ENCODE data around the gene RMDN3.

Gene RMDN3

DNA sequence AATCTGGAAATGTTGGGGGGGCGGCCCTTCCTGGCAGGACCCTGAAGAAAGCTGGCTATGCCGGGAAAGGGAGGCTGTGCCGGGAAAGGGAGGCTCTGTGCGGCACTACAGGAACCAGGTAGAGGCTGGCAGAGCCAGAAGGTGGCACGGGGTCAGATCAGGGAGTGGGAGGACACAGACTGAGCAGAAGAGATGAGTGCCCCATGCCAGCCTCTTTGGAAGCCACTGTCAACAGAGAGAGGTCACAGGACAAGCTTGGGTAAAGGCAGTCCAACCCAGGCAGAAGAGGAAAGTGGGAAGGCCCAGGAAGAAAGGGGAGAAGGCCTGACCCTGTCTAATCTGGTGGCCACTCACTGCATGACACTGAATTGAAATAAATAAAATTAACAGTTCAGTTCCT is 16.2 kb upstream of the RMDN3 start:
- no peak for DNase-seq

DNA sequence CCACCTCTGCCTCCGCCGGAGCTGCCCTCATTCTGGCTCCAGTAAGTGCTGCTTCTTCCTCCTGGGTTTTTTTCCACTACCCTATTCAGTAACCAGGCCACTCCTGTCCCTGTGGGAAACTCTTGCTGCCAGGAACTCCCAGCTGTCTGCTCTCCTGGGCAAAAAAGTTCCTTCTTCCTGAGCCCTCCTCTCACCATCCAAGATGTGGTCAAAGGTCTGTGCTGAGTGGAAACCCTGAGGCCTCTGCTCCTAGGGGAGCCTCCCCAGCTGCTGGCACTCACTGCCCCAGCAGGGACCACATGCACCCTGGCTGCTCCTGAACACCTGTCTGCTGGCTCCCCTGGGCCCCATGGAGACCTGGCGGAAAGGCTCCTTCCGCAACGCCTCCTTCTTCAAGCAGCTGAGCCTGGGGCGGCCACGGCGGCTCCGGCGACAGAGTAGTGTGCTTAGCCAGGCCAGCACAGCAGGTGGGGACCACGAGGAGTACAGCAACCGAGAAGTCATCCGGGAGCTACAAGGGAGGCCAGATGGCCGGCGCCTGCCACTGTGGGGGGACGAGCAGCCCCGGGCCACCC is 15.2 kb upstream of the RMDN3 start:
- DNase-seq = peak; percentile 84

DNA sequence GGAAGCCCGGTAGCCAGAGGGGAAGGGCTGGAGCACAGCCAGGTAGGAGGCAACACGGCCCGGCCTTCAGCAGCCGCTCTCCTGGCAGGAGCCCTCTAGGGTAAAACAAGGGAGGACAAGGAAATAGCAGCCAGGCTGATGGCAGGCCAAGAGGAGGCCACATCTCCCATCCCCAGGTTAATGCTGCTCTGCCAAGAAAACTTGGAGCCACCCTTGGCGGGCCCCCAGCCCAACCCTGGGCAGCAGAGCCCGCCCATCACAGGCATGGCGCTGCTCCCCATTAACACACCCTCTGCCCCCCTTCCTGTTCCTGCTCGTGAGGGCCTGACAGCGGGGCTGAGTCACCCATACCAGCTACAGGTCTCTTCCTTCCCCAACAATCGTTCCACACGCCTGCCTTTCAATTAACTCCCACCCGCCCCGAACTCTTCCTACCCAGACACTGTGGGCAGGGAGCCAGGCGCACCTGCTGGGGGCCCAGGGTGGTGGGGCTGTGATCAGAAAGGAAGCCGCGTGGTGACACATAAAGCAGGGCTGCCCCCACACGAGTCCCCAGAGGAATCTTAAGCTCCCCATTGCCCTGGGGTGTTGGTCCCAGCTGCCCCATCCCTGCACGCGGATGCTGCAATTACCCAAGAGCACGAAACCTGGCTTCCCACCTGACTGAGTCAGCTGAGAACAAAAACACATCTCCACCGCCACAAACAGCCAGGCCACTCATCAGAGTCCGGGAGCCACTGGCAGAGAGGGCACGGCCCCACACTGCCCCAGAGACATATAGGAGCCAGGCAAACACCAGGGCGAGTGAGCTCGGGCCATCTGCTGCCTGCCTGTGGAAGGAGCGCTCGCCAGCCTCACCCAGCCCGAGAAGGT is 14.5 kb upstream of the RMDN3 start, which contains the start of gene C15orf62:
C15orf62 (plus strand) TSS at position 707 of the 873 bp plus-strand sequence. CDS start 516 bp downstream, outside the sequence.
- peak; percentile 97 for DNase-seq

DNA sequence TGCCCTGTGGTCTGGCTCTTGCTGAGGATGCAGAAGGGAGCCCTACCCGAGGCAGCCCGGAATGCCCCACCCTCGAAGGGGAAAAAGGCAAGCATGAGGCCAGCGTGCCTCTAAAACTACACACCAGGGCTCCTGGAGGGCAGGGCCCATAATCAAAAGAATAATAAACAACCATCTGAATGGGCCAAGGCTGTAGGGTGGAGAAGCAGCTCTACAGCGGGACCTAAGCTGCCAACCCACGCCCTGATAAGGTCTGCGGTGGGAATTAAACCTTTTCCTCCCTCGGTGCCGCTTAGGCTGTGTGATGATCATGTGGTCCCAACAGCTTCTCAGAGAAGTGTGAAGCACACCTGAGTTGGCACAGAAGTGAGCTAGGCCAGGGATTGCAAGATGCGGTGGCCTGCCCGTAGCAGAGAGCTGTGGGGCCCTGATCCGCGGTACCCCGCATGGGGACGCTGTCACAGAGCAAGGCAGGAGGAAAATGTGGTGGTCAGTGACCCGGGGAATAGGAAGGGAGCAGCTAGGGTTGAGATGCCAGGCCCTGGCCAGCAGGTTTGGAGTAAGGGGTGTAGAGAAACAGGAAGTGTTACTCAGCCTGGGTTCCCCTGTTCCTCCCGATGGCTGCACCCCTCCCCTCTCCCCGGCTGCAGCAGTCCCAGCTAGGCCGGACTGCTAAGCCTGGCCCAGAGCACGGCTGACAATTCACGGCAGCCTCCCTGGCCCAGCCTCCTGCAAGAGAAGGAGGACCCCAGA is 13.6 kb upstream of the RMDN3 start:
- DNase-seq = no peak

DNA sequence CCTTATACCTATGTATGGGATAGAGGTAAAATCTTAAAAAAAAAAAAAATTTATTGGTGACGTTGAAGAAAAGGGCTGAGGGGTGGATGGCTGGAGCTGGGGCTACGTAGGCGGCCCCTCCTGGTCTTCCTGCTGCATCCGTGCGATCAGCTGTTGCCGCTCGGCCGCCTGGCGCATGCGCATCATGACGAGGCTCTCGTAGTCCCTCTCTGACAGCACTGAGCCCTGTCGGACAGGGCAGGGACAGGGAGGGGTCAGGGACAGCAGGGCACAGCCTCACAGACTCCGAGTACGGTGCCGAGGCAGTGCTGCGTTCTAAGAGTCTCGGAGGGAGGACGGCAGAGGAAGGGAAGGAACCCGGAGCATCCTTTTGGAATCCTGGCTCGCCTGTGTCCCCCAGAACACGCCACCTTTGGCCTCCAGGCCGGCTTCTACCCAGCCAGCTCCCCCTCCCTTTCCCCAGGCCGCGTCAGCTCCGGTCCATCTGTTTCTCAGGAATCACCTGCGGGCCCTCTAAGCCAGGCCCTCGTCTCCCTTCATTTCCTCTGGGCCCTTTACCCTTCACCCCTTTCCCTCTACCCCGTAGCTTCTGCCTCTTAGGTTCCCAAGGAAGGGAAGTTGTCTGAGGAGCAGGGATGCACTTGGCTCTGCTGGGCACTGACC is 12.9 kb upstream of the RMDN3 start:
- no peak for DNase-seq

DNA sequence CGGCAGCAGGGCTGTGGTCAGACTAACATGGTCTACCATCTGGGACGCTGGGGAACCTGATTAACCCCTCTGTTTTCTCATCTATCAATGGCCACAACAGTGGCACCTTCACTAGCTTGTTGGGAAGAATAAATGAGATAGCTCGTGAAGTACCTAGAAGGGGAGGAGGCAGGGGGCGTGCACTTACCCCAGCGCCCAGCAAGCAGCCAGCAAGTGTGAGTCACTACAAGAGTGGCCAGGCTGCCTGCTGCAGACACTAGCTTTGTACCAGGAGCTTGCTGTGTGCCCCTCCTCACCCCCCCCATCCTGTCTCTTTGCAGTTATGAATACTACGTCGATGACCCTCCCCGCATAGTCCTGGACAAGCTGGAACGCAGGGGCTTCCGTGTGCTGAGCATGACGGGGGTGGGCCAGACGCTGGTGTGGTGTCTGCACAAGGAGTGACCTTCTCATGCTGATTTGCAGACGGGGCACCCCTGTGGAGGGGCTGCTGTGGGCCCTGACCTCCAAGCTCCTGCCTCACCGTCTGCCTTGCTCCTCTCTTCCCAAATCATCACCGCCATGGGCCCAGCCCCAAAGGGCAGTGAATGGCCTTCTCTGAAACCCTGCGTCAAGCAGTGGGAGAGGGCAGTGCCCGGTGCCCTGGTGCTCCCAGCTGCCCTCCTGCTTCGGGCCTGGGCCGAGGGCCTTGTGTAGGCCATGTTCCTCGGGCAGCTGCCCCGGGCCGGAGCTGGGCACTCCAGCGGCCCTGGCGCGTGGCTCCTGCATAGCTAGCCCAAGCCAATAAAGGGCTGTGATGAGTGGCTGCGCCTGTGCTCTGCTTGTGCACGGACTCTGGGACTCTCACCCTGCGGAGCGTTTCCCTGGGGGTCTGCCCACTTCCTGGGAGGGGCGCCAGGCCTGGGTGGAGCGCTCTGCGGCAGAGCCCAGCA is 12.1 kb upstream of the RMDN3 start:
- DNase-seq = no peak

DNA sequence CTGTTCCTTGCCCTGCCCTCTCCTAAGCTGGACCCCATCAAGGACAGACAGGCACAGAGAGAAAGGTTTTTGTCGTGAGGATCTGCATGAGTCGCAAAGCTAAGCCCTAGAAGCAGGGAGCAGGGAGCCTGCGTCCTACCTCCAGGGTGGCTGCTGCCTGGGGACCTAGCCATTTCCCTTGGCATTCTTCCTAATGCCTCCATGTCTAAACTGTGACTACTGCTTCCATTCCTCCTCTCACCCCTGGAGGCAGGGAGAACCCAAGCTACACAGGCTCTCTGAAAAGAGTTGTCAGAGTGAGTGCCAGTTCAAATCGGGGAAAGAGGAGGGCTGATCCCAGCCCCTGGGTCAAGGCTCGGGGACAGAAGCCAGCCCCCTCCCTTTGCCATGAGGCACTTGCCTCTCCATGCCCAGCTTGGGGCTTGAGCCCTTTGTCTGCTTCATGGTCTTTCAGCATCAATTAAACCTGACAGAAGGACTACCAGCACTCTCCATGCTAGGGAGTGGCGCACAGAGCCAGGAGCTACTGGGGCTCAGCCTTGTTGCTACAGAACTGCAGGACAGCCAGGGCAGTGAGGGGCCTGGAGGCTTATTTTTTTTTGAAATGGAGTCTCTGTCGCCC is 11.3 kb upstream of the RMDN3 start:
- peak; percentile 32 for DNase-seq

DNA sequence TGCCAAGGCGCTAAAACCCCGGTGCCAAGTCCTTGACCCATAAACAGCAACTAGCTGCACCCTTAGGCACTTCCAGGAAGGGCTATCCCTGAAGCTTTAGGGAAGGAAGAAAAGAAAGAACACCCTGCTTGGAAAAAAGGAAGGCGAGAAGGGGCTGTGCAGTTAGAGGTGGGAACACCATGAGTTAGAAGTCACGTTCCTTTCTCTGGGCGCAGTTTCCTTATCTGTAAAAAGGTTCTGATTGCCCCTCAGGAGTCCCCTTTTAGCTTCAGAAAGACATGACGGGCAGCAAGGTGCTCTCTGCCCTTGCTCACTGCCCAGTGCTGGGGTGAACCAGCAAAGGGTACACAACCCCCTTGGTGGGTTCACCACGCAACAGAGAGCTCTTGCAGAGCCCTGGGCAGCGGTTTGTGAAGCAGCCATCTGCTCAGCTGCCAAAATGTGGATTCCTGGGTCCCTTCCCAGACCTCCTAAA is 9.6 kb upstream of the RMDN3 start:
- peak; percentile 66 for DNase-seq

DNA sequence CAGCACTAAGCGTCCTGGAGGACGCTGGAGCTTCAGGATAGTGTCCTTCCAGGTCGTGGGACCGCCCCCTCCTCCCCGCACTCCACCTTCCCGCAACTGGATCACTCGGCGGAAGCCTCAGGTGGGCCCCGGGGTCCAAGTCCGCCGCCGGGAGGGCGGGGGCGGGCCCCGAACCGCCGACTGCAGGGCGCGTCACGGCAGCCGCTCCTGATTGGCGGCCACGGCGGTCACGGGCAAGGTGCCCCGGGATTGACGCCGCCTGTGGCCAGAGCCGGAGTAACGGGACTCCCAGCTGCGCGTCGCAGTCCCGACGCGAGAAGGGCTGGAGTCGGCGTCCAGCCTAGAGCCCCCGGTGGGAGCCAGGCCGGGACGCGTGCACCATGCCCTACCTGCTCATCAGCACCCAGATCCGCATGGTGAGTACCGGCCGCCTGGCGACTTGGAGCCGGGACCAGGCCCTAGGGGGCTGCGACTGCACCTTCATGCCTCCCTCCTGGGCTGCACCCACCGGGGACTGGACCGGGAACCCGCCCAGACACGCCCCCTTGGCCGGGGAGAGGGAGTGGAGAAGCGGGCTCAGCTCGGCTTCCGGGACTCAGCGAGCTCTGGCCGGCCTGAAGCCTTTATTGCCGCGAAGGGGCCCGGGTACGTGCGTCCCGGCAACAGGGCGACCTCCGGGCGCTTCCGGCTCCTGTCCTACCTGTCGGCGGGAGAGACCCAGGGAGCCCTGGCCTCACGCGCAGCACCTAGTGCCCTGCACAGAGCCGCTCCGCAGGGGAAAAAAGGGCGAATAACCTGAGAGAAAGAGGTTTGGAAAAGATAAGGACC is 9.0 kb upstream of the RMDN3 start, which contains the start of gene GCHFR:
GCHFR (plus strand) TSS at position 268 of the 828 bp plus-strand sequence; CDS start at position 381, 113 bp downstream.
- peak; percentile 84 for DNase-seq

DNA sequence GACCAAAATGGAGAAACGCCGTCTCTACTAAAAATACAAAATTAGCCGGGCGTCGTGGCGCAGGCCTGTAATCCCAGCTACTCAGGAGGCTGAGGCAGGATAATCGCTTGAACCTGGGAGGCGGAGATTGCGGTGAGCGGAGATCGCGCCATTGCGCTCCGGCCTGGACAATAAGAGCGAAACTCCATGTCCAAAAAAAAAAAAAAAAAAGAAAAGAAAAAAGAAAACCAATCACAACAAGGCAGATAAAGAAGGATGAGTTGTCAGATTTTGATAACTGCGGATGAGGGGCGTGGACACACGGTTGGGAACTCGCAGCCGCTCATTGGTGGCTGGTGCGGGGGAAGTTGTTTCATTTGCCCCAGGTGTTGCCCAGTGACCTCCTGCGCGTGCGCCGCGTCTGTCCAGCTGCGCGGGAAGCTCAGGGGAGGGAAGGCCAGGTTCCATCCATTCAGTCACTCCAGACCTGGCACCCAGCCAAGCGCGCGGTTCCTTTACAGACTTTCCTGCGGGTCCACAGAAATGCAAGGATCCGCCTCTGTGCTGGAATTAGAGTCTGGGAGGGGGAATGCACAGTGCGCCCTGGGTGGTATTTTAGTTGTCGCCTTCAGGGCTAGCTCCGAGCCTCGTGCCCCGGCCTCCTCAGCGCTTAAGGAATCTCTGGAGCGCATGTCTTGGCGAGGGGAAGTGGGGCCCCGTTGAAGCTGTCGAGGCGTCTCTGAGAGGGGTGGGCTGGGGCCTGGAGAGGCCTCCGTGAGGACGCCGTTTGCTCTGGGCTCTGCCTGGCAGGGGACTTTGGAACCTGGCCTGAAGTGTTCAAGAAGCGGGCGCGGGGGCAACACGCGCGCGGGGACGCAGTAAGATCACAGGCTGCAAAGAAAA is 8.1 kb upstream of the RMDN3 start:
- DNase-seq = peak; percentile 95

DNA sequence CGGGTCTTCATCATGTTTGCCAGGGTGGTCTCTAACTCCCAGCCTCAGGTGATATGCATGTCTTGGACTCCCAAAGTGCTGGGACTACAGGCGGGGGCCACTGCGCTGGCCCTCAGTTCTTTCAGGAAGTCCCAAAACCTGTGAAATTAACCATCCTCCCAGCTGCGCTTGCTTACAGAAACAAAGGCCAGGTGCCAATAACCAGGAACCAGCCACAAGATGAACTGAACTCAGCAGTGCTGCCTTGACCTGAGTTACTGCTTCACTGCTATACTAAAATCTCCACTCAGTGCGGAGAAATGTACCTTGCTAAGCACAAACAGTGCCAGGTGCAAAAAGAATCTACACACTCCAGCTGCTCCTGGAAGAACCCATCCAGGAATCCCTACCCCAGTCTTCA is 4.9 kb upstream of the RMDN3 start:
- DNase-seq = no peak

DNA sequence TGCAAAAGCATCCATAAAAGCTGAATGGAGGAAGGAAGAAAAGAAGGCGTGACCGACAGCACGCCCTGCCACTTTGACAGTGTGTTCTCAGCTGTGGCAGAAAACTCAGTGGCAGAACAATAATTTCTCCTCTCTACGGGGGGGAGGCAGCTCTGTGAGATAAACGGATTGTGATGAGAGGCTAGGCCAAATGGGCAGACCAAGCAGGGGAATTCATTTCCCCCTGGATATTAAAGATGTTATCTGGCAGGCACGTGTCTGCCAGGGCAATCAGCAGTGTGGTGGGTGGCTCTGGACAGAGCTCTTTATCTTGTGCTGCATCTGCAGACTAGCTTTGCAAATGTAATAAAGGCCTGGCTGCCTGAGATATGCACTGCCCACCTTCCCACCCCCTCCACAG is 1.9 kb upstream of the RMDN3 start:
- peak; percentile 76 for DNase-seq

DNA sequence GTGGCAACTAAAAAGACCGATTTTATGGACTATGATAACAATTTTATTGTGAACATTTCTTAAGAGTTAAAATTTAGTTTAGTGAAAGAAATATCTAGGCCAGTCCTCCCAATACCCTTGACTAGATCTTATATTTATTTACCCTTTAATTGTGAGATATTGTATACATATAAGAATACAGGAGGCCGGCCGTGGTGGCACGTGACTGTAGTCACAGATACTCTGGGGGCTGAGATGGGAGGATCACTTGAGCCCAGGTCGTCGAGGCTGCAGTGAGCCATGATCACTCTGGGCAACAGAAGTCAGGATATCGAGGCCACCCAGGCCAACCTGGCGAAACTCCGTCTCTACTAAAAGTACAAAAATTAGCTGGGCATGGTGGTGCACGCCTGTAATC is 756 bp upstream of the RMDN3 start:
- DNase-seq = peak; percentile 58

DNA sequence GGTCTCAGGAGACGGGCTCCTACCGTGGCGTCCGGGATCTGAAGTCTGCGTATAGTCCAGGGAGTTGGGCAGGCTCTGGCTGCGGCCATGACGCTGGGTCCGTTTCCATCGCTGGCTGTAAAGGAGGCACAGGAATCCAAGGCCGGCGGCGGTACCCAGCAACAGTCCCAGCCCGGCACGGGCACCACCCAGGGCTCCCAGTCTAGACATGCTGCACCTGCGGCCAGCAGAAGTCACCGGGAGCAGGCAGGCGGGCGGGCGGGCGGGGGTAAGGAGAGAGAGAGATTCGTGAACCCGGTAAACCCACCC is 526 bp downstream of the RMDN3 start:
- peak; percentile 62 for DNase-seq

DNA sequence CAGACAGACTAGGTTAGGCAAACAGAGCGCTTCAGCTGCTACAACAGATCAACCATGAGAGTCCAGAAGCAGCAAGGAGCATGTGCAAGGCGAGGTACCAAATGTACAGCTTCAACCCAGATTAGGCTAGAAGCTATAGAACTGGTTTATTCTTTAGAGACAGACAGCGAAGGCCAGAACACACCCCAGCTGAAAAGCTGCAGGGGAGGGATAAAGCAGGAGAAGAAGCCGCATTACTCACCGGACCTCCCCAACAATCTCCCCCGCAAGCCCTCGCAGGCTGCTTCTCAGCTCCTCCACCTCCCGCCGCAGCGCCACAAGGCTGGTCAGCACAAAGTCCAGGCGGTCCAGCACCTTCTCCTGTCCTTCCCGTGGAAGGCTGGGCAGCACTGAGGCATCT is 3.3 kb downstream of the RMDN3 start:
- no peak for DNase-seq

DNA sequence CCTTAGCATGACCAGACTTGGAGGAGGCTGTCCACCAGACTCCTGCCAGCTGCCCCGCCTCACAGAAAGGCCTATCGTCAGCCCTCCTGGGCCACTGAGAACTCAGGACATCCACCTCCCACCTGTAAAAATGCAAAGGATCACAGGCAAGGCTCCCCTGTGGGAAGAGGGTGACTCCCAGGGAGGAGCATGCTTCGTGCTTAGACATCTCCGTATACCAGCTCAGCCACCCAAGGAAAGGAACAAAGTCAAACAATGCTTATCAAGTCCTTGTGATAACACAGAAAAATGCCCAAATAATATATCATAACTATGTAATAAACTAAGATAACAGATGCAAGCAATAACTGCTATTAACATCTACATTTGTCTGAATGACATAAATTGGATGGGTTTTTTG is 4.2 kb downstream of the RMDN3 start:
- DNase-seq = no peak

DNA sequence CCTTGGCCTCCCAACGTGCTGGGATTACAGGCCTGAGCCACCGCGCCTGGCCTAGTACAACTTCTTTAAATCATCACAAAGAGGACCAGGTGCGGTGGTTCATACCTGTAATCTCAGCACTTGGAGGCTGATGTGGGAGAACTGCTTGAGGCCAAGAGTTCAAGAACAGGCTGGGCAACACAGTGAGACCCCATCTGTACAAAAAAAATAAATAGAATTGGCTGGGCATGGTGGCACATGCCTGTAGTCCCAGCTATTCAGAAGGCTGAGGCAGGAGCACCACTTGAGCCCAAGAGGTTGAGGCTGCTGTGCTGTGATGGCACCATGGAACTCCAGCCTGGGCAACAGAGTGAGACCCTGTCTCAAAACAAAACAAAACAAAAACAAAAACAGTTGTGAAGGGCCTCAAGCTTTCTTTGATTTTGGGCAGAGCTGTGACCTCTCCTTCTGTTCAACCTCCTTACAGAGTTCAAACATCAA is 5.9 kb downstream of the RMDN3 start:
- DNase-seq = no peak

DNA sequence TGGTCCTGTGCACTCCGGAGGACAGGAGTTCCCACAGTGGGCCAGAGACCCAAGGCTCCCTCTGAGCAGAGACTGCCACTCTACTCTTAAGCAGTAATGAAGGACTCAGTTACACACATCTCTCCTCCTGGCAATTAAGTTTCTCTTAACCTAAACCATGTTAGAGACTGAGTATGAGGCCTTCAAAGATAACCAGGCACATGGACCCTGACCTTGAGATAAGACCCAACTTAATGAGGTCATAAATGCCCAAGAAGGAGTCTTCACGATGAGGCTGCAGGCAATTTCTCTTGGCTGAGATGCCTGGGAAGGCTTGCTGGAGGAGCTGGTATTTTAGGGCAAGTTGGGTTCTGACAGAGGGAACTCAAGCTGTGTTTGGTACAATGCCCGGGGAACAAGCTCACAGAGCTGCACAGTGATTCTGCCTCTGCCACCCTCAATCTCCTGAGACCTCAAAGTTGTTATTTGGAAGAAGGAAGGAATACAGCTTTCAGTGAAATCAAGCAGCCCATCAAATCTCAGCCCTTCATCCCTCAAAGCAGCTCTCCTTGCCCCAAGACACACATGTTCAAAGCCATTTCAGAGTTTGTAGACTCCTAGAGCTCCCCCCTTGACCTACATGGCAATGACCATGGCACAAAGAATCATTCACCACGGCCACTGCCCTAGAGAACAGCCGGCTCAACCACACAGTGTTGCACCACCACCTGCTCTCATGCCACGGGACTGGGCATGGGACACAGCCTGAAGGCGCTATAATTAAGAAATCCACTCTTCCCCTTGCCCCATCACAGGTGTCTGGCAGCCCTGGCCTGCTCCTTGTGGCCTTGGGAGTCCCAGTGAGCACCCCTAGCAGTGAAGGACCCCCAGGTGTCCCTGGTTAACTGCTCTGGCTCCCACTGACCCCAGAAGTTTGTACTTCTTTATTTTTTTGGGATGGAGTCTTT is 7.1 kb downstream of the RMDN3 start:
- DNase-seq = no peak
